GM13976 (cell line): ENCODE measurements around the gene IRS2.

ENCODE experiments used
- DNase-seq: peaks from one replicate; pipeline ENCODE4 v3.0.0; 2012; ENCODE audit warnings: low spot score
- CTCF ChIP-seq: IDR thresholded peaks from 2 replicates; pipeline ENCODE4 v1.5.1; 2012; ENCODE audit warnings: borderline replicate concordance, mild to moderate bottlenecking; ENCODE audit not compliant: insufficient read depth; ENCODE audit errors: extremely low read depth, missing control alignments, control extremely low read depth
- in situ Hi-C: fragments of 300-500 bp; cut with MboI; formaldehyde crosslinking; loops from one replicate; pipeline ENCODE4 v1.12.0; 2022; ENCODE audit warnings: low sequenced_read_pairs, mixed read lengths, inconsistent platforms; ENCODE audit not compliant: unreplicated experiment

The IRS2 gene

GRCh38 chr13:109730812-109731335 is 55.5 kb downstream of the IRS2 start:
- in situ Hi-C loops: no loop called here
- no peak for DNase-seq
- TF ChIP-seq CTCF: no peak

GRCh38 chr13:109728791-109729731 is 57.3 kb downstream of the IRS2 start:
- in situ Hi-C loops: no loop called here
- no peak for TF ChIP-seq CTCF
- no peak for DNase-seq

GRCh38 chr13:109728061-109728460 is 58.3 kb downstream of the IRS2 start:
- TF ChIP-seq CTCF: no peak
- in situ Hi-C loops: no loop called here
- DNase-seq: no peak

GRCh38 chr13:109727251-109727650 is 59.1 kb downstream of the IRS2 start:
- DNase-seq: no peak
- TF ChIP-seq CTCF: no peak
- in situ Hi-C loops: no loop called here

- DNase-seq: no peak
- no peak for TF ChIP-seq CTCF
- in situ Hi-C loops: no loop called here
These were observed 60.3 kb downstream of the IRS2 start for GRCh38 chr13:109725995-109726637.

GRCh38 chr13:109725297-109725696 is 61.1 kb downstream of the IRS2 start:
- TF ChIP-seq CTCF: no peak
- DNase-seq: no peak
- in situ Hi-C loops: no loop called here
